AG08396 (cell line): ENCODE measurements around the gene POR.
"Not testable (repeated sequence)": the region's sequence is repeated elsewhere in the genome, so short reads cannot be mapped to it uniquely, and the experiment has no call there.

Source experiments
- DNase-seq: peaks from one replicate; pipeline ENCODE4 v3.0.0; 2012; ENCODE audit warnings: low spot score, mixed read lengths

The POR gene

DNA sequence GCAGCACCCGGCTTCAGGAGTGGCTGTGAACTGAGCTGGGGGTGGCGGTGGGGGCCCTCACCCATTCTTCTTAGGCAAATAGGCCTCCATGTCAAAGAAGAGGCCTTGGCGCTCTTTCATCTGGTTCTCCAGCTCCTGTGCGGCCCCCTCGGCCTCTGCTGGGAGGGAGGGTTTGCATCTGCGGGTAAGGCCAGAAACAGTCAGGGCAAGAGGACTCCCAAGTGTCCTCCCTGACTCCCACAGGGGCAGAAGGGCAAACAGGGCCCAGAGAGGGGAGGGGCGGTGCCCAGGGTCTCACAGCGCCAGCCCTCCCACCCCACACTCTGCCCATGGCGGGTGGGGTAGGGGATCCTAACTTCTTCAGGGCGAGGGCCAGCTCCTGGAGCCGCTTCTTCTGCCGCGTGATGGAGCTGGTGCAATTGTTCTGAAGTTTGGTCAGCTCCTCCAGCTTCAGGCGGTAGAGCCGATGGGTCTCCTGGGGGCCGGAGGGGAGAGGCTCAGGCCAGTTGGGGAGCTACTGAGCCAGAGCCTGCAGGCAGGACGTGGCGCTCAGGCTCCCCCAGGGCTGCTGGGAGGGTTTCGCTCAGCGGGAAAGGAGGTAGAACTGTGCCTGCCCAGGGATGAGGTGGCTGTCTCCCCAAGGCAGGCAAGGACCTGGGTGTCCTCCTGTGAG lies 77.3 kb downstream of the POR start:
- DNase-seq: no peak

DNA sequence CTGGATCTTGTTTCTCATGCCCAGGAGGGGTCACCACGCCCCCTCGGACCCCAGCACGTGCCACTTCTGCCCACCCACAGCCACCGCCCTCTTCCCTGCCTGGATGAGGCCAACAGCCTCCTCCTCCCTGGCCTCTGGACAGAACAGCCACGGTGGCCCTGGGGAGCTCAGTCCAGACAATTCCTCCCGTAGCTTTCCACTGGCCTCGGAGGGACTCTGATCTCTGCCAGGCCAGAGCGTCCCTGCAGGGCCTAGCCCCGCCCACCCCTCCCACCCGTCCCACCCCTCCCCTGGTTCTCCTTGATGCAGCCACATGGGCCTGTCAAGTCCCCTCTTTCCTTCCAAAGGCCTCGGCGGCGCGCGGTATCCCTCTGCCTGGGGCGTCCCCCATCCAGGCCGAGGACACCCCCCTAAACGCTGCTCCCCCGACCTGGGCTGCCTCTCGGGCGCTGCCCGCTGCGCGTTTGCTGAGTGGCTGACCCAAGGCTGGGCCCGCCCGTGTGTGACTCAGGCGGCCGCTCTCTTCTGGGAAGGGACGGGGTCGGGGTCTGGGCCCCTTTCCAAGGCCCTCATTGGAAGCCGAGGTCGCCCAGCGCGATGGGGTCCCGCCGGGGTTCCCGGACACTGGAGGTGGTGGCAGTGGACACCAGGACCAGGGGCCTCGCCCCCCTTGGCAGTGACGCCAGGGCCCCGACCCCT lies 78.9 kb downstream of the POR start:
- DNase-seq: peak; percentile 88

DNA sequence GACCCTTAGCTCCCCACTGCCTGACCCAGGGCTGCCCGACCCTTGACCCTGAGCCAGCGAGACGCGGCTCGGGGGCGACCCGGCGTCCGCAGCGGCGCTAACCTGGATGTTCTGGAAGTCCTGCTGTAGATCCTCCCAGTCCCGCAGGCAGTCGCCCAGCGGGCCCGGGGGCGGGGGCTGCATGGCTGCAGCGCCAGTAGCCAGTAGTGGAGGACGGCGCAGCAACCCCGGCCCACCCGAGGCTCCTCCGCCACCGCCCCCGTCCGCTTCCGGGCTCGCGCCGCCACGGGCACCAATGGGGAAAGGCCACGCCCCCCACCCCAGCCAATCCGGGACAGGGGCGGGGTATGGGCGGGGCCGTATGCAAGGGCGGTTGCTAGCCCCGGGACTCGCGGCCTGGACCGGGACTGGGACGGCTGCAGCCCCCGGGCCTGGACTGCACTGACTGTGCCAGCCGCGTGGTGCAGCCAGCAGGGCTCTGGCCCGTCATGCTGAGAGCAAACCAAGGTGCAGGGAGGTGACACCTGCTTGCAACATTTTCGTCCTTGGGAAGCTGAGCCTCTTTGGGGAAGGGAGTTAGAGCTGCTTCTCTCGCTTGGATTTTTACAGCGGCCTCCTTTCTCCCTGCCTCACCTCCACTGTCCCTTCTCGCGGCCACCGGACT lies 79.6 kb downstream of the POR start, which contains the start of gene TMEM120A:
TSS of gene TMEM120A (minus strand) at position 208 of the 664 bp plus-strand sequence. CDS start at position 183, 25 bp downstream.
- peak; percentile 100 for DNase-seq

DNA sequence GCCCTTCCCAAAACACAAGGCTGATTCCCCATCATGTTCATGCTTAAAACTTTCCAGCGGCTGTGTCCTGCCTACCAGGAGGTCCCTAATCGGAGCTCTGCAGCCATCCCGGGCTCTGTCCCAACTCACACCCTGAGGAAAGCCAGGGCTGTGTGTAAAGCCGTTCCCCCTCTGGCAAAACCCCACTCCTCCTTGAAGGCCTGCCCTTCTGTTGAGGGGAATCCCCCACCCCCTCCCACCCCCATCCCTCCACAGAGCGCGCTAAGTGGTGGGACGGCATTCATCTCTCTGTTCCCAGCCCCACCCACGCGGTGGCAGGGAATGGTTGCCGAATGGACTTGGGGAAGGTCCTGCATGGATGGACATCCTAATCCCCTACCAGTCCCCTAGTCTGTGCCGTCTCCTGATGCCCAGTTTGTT lies 80.1 kb downstream of the POR start:
- DNase-seq: no peak

DNA sequence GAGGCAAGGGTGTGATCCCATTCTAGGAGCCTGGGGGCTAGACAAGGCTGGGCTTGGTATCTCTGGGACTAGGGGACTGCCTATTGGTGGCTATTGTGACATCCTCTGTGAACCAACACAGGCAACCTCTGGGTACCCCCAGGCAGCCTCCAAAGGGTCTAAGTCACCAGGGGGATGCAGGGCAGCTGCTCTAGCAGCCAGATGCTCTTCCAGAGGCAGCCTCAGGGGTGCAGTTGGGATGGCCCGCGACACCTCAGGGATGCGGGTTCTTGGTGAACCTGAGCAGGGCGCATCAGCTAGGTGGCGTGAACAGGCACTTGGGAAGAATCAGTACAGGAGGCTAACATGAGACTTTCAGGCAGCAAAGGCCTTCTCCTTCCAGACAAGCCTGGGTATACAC lies 81.0 kb downstream of the POR start:
- no peak for DNase-seq

- no peak for DNase-seq
These were observed 81.5 kb downstream of the POR start for GRCh38 chr7:75996476-75996875.

- no peak for DNase-seq
These were observed 83.1 kb downstream of the POR start for GRCh38 chr7:75998038-75998437.

- DNase-seq: no peak
These were observed 85.6 kb downstream of the POR start for GRCh38 chr7:76000566-76000965.

GRCh38 chr7:76002139-76002538 lies 87.2 kb downstream of the POR start:
- DNase-seq: no peak

- DNase-seq: no peak
These were observed 87.9 kb downstream of the POR start for GRCh38 chr7:76002822-76003221.

DNA sequence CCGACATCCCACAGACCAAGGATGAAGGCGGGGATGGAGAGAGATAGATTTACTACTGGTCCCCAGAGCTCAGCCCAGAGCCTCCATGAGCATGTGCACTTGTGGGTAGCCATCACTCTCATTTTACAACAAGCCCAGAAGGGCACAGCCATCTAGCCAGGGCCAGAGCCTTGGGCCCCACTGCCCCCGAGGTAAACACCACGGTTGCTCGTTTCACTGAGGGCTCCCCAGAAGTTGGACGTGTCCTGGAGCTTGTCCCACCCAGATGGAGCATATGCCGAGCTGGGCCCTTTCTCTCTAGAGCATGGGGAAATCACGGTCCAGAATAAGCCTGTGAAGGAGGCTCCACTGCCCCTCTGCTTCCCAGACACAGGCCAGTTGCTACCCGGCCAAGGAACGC lies 88.4 kb downstream of the POR start:
- DNase-seq: no peak

- not testable (repeated sequence) for DNase-seq
These were observed 90.0 kb downstream of the POR start for GRCh38 chr7:76005004-76005403.

DNA sequence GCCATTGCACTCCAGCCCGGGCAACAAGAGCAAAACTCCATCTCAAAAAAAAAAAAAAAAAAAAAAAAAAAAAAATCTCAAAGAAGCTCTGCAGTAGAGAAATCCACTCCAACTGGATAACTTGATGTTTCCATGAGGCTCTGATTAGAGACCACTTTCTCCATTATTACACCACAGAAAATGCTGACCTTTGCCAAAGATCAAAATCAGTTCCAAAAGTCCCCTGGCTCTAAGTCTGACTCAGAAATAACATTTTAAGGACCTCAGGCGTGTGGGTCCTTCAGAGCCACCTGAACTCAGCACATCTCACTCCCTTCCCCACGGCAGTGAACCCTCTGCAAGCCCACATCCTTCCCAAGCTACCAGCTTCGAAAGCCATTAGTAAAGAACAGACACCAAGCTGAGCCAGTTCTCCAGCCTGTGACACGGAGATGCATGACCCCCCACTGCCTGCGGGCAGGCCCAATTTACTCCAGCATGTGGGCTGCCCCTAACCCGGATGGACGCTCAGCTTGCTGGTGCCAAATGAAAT lies 93.3 kb downstream of the POR start:
- DNase-seq: no peak

GRCh38 chr7:76009672-76010600 lies 95.0 kb downstream of the POR start:
- DNase-seq: peak; percentile 9

GRCh38 chr7:76011442-76011861 lies 96.5 kb downstream of the POR start:
- peak; percentile 81 for DNase-seq

- DNase-seq: no peak
These were observed 101.4 kb downstream of the POR start for GRCh38 chr7:76016191-76016947.

- not testable (repeated sequence) for DNase-seq
These were observed 103.6 kb downstream of the POR start for GRCh38 chr7:76018520-76018919.

- peak; percentile 76 for DNase-seq
These were observed 105.2 kb downstream of the POR start for GRCh38 chr7:76020031-76020714.

DNA sequence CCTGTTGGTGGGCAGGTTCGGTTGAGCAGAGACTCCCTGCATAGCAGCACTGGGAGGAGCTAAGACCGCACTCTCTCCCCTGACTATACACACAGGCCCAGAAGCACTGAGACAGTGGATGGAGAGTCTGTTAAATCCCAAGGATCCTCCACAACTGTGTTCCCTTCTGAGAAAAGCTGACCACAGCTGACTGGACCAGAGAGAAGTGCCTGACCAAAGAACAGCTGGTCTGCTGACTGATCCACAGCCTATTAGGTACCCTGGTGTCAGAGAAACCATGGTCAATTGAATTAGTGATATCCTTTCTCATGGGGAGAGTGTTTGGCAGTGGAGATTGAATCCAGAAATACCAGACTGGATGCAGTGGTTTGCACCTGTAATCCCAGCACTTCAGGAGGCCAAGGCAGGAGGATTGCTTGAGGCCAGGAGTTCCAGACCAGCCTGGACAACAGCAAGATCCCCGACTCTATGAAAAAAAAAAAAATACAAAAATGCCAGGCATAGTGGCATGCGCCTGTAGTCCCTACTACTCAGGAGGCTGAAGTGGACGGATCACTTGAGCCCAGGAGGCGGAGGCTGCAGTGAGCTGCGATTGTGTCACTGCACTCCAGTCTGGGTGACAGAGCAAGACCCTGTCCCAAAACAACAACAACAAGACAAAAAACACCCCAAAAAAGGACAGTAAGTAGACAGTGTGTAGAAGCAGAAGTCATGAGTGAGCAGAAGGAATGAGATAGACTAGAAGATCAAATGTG lies 107.2 kb downstream of the POR start:
- DNase-seq: no peak

- no peak for DNase-seq
These were observed 108.0 kb downstream of the POR start for GRCh38 chr7:76023002-76023401.
